ENCODE measurements around the gene WNT3A.

DNA sequence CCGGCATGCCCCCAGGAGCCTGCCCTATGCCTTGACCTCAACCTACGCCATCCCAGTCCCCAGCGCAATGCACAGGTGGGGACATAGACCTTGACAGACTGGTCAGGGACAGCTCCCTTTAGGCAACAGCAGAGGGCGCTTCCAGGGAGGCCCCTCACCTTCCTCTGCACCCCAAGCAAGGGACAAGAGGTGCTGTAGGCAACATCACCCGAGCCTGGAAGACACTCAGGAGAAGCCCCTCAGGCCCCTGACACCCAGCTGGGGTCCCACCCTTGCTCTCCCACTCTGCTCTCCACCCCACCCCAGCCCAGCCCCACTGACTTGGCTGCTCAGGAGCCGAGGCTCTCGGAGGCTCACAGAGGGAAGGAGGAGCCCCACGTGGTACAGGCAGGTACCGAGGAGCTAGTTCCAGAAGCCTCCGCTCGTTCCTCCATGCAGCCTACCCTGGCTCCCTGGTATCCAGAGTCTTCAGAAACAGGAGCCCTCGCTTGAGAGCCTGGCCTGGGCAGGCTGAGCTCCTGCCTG is 2.4 kb upstream of the WNT3A start:
- TF ChIP-seq, protein P1, sequence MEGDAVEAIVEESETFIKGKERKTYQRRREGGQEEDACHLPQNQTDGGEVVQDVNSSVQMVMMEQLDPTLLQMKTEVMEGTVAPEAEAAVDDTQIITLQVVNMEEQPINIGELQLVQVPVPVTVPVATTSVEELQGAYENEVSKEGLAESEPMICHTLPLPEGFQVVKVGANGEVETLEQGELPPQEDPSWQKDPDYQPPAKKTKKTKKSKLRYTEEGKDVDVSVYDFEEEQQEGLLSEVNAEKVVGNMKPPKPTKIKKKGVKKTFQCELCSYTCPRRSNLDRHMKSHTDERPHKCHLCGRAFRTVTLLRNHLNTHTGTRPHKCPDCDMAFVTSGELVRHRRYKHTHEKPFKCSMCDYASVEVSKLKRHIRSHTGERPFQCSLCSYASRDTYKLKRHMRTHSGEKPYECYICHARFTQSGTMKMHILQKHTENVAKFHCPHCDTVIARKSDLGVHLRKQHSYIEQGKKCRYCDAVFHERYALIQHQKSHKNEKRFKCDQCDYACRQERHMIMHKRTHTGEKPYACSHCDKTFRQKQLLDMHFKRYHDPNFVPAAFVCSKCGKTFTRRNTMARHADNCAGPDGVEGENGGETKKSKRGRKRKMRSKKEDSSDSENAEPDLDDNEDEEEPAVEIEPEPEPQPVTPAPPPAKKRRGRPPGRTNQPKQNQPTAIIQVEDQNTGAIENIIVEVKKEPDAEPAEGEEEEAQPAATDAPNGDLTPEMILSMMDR (IDR thresholded peaks at IDR 0.05; ENCODE audit: low read length), result peak; percentile 62
- no peak for TF ChIP-seq EZH2 (IDR thresholded peaks at IDR 0.05; ENCODE audit: borderline replicate concordance, low read length)

Data from OCI-LY1 (cell line).